EL (cell line): ENCODE data around the gene FGFR4.

Source experiments
- DNase-seq: peaks from one replicate; pipeline ENCODE4 v3.0.0-alpha.2; 2016

Gene FGFR4

DNA sequence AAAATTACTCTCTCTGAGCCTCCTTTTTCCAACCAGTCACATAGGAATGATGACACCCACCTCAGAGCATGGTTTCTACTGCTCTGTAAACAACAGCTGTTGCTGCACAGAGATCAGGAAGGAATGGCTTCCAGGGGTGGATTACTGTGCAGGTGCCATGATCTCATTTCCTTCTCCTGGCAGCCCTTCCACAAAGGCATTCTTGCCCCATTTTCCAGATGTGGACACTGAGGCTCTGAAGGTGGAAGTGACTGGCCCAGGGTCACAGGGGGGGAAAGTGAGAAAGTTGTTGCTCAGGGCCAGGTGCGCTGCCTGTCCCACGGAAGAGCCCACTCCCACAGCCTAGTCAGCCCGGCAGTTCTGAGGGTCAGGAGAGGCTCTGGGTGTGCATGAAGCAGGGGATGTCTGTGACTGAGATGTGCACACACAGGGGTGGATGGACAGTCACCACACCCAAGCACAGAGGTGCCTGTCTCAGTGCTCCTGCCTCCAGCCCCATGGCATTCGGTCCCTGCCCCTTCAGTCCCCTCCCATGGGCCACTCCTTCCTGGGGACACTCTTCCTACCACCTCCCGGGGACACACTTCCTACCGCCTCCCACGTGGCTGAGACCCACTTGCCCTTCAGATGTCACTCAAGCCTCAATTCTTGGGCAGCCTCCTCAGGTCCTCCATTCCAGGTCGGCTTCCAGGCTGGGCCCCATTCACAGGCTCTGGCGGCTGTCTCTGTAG lies 17.0 kb downstream of the FGFR4 start:
- no peak for DNase-seq

DNA sequence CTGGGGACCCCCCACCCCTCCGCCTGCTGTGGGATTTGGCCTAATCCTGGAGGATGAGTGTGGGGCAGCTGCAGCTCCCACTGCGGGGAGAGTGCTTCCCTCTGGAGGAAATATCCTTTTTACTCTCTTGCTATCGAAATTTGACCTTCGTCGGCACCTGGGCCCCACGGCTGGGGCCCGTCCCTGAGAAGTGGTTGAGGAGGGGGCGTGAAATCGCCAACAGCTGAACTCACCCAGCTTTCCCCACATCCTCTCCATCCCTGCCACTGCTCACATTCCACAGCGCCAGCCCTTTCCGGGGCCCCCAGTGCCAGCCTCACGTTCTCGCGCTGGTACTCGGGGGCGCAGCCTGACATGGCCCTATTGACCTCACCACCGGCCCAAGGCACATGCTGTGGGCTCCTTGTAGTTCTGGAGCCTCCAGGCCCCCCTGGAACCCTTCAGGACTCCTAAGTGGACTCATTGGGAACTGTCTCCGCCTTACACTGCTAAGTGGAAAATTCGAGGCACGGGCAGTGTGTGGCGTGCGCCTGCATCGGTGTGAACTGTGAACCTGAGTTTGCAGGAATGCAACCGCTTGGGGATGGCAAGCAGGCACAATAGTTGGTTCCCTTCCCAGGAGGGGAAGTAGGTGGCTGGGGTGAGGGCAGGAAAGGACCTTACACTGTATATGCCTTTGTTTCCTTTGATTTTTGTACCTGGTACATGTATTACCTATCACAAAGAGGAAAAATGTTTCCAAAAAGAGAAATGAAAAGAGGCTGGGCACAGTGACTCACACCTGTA lies 19.2 kb downstream of the FGFR4 start:
- DNase-seq = no peak

DNA sequence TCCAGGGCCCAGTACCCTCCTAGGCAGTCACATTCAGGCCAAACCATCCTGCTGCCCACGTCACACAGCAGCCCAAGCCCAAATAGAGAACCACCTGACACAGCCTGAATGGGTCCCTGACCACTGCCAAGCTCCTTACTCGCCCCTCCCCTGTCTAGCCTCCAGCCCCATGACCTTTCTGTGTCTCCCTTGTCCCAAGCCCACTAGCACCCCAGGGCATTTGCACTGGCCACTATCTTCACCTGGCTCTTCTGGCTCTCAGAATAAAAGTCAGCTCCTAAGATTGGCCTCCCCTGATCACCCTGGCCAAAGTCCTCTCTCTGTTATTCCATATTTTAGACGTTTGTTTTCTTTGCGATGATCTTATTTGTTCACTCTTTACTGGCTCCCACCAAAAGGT lies 20.4 kb downstream of the FGFR4 start:
- DNase-seq = no peak

DNA sequence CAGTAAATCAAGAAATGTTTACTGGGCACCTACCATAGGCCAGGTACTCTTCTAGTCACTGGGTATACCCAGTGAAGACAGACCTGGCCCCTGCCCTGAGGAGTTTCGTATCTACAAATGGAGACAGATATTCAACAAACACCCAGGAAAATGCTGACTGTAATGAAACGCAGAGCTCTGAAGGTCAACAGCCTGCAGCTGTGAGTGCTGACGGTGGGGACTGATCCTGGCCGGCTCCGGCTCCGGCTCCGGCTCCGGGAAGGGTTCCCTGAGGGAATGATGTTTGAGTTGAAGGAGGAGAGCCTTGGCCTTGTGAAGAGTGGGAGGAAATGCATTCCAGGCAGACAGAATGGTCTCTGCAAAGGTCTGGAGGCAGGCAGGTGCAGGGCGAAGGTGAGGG lies 23.1 kb downstream of the FGFR4 start:
- no peak for DNase-seq

DNA sequence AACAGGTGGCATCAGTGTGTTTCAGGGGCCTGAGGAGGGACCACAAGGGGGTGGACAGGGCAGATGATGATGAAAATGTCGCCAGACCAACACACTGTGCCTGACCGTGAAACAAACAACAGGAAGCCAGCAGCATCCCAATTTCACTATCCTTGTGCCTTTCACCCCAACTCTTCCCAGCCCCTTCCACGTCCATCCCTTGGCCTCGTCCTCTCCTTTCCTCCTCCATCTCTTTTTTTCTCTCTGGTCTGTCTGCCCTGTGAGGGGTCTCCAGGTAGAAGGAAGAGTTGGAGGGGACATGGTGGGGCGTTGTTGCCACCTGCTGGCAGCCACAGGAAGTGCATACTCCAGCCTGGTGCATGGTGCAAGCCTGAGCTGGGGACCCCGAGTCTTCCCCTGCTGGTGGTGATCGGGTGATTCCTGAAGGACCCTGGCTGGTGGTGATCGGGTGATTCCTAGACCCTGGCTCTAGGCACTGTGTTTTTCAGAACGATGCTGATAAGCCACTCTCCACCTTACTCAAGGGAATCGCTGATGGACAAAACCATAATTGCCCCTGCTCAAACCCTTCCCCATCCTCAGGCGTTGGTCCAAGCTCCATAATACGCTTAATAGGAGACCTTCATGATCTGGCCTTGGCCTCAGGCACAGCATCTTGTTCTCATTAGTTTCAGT lies 25.1 kb downstream of the FGFR4 start:
- peak; percentile 54 for DNase-seq

DNA sequence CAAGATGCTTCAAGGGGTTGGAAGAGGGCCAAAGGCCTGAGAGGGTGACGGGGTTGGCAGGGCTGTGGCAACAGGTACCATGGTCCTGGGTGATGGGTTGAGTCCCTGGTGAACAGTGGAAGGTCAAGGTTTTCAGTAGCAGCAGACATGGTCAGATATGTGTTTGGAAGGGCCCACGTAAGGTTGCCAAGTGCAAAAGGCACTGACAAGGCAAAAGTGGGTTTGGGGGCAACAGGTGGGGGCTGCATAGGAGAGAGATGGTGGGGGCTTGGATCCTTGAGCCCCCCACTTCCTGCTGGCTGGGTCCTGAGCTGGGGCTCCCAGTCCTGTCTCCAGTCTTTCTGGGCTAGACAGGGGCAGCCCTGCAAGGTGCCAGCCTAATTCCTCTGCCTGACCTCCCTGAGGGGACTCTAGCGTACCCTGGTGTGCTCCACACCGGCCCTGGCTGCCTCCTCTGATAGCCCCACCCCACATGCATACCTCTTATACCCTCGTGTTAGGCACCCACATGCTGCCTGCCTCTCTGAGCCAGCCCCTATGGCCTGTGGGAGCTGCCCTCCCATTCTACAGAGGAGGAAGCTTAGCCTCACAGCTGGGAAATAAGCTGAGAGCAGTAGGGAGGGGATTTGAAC lies 26.0 kb downstream of the FGFR4 start:
- DNase-seq = no peak

DNA sequence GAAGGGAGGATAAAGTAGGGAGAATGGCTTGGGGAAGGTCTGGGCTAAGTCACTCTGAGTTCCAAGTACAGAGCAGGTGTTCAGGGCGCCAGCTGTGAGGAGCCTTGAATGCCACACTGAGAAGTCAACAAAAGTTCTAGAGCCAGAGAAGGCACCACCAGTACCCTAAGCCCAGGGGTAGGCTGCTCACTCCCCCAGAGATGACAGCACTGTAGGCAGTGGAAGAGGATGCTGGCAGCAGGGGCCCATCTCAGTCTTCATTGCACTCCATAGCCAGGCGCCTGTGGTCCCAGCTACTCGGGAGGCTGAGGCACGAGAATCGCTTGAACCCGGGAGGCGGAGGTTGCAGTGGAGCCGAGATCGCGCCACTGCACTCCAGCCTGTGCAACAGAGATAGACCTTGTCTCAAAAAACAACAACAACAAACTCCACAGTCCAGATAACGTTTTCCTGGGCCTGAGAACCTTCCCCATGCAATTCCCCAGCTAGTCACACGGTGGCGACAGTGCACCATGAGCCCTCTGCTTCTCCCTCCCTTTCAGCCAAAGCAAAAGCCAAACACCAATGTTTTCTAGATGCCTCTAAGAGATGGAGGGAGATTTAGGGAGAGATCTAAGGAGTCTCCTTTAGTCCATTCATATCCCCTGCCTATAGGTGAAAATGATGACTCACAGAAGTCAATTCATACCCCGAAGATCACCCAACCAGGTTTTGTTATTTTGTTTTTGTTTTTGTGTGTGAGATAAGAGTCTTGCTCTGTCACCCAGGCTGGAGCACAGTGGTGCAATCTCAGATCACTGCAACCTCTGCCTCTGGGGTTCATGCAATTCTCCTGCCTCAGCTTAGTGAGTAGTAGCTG lies 27.1 kb downstream of the FGFR4 start:
- DNase-seq = peak; percentile 76

DNA sequence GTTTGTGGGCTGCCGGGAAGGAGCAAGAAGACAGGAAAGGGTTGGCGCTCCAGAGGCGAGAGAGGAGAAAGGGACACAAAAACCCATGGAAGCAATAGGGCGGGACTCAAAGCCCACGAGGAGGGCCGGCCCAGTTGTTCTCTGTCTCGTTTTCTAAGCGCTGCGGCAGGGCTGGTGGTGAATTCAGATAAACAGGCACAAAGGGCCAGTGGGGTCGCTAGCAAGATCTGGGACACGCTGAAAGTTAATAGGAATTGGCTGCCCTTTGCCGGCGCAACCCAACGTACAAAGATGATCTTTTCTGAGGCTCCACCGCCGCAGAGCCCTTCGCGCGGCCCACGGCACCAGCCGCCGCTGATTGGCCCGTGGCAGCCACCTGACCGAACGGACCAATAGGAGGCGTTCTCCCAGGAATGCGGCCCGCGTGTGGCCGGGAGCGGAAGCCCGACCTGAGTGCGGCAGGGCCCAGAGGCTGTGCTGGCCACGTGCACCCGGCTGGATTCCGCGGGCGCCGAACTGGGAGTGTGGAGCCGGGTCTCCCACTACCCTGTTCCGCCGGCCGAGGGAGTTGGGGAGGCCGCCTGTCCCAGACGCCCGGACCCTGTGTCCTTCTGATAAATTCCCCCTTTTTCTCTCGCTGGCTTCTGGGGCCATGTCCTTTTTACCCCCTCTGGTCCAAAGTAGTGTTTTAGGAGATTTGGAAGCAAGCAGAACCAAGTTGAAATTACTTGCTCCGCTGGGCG lies 30.1 kb downstream of the FGFR4 start:
- DNase-seq = peak; percentile 53

DNA sequence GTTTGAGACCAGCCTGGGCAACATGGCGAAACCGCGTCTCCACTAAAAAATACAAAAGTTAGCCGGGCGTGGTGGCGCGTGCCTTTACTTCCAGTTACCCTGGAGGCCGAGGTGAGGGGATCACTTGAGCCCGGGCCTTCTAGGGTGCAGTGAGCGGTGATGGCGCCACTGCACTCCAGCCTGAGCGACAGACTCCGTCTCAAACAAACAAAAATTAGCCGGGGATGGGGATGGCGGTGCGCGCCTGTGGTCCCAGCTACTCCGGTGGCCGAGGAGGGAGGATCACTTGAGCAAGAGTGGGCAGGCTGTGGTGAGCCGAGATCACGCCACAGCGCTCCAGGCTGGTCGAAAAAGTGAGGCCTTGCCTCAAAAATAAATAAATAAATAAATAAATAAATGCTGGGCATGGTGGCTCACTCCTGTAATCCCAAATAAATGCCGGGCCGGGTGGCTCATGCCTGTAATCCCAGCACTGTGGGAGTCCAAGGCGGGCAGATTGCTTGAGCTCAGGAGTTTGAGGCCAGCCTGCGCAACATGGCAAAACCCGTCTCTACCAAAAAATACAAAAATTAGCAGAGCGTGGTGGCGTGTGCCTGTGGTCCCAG lies 30.8 kb downstream of the FGFR4 start:
- DNase-seq = no peak

DNA sequence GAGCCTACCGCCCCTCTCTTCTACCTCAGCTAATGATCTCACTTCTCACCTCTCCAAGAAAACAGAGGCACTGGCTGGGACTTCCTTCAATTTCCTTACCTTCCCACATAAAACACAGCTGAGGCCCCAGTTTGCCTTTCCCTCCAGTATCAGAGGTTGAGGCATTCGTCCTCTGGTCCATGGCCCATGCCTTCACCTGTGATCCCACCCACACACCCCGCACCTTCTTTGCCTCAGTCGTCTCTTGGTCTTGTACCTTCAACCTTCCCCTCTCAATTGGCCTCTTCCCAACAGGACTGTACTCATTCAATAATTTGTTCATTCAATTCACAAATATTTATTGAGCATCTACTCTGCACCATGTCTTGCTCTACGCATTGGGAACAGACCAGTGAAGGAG lies 35.9 kb downstream of the FGFR4 start:
- no peak for DNase-seq

DNA sequence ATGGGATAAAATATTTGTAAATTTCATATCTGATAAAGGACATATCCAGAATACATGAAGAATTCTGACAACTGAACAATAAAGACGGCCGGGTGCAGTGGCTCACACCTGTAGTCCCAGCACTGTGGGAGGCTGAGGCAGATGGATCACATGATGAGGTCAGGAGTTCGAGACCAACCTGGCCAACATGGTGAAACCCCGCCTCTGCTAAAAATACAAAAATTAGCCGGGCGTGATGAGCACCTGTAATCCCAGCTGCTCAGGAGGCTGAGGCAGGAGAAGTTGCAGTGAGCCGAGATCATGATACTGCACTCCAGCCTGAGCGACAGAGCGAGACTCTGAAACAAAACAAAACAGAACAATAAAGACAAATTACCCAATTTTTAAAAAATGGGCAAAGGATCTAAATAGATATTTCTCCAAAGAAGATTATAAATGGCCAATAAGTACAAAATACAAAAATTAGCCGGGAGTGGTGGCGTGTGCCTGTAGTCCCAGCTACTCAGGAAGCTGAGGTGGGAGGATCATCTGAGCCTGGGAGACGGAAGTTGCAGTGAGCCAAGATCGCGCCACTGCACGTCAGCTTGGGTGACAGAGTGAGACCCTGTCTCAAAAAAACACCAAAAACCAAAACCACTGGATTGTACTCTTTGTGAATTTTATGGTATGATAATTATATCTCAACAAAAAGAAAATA lies 37.2 kb downstream of the FGFR4 start:
- no peak for DNase-seq

DNA sequence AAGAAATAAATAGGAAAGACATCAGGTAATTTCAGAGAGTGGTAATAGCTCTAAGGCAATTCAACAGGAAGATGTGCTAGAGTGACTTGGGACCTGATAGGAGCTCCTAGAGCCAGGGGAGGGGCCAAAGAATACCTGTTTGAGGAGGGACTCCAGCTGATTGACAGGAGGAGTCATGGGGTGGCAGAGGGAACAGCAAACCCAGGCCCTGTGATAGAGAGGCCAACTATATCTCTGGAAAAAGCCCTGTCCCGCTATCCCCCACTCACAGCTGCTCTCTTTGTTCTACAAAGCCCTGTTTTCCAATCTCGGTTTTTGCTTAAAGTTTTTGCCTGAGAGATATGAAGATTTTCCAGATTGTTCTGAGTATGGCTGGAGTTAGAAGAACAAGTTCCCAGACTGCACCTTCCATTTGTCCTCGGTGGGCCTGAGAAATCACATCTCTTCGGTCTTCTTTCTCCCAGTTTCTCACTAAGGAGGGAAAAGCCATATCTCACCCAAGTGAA lies 37.8 kb downstream of the FGFR4 start:
- DNase-seq = no peak

DNA sequence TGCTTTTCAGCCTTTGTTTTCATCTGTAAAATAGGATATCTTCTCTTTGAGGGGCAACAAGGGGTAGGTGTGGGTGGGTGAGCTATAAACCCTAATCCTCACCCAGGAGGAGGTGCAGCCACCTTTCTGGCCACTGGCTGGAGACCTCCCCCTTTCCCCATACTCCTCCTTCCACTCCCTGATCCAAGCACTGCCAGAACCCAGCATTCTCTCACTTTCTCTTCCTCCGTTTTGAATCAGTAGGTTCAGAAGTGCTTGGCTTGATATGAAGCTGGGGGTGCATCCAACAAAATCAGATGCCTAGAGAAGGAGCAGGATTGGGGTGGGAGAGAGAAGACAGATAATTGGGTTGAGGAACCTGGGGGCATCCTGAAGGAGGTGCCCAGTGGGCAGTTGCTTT lies 40.1 kb downstream of the FGFR4 start:
- no peak for DNase-seq

DNA sequence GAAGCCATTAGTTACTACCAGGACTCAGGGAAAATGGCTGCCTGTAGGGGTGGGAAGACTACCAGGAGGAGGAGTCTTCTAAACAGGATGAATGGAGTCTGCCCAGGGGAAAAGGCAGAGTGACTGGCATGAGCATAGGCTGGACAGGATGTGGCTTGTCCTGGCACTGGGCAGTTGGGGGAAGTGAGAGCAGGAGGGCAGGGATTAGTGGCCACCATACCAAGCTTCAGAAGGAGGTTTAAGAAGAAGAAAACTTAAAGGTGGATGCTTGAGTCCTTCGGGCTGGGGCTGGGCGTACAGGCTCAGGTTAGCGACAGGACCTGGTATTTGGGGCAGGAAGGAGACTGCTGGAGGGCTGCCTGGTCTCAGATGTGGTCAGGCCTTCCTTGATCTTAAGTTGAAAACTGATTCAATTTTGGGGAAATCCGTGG lies 41.9 kb downstream of the FGFR4 start:
- DNase-seq = peak; percentile 55

DNA sequence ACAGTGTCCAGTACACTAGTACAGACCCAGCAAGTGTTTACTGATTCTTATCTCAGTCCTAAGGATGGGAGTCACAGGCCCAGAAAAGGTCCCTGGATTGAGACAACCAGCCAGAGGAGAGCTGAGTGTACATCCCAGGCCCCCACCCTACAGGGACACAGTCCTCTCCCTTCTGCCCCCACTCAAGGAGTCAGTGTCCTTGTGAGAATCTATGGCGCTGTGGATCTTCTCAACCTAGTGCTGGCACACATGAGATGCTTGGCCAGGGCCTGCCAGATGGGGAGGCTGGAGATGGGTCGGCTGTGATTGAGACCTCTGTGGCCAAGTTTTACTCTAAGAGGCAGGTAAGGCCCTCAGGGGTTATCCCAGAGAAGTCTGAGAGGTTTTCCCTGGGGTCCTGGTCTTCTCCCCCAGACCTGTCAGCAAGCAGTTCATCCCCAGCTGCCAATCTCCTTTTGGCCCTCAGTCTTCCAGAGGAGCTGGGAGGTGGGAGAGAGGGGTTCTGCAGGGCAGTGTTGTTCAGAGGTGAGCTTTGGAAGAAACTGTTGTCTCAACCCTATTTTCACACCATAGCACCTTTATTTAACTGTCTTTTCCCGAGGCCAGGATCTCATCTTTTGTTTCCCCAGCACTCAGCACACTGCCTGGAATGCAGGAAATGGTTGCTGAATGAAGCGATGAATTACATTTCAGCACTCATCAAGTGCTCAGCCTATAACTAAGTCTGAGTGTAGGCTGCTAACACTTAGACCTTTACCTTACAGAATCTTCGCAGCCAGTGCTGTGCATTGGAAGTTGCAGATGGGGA lies 43.7 kb downstream of the FGFR4 start:
- DNase-seq = peak; percentile 53

DNA sequence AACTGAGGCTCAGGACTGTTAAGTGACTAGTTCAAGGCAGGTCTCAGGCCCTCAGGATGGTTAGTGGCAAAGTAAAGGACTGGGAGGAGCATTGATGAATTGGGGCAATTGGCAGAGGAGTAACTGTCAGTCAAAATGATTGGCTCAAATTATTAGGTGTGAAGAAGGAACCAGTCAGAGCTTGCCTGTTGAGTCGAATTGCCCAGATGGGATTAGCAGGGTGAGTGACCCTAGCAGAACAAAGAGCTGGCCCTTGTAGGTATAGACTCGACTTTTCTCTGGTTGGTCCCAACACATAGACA lies 44.3 kb downstream of the FGFR4 start:
- no peak for DNase-seq

DNA sequence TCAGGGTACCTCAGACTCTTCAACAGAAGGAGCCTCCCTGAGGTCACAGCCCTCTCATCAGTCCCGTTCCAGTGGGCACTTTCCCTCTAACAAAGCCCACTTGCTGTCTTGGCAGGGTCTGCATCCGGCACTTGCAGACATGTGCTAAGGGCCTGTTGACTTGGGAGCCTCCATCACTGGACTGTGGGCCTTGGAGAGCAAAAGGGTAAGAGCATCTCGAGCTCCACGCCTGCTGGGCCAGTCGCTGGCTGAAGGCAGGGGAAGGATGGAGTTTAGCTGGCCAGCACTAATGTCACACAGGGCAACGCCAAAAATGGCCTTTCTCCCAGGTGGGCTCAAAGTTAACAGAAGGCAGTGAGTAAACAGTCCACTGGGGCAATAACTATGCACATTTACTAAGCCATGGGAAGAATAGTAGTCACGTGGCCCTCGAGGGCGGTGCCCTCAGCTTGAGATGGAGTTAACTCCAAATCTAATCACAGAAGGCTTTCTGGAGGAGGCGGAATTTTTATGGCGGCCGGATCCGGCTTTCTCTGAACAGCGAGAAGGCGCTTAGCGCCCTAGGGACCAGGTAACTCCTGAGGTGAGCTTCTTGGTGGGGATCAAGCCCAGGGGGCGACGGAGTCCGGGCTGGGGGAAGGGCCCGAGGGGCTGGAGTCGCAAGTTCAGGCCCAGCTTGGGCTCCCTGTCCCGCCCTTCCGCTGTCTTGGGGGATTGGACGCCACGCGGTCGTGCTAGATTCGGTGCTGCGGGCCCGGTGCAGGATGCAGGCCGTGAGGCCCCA lies 44.8 kb downstream of the FGFR4 start:
- peak; percentile 15 for DNase-seq

DNA sequence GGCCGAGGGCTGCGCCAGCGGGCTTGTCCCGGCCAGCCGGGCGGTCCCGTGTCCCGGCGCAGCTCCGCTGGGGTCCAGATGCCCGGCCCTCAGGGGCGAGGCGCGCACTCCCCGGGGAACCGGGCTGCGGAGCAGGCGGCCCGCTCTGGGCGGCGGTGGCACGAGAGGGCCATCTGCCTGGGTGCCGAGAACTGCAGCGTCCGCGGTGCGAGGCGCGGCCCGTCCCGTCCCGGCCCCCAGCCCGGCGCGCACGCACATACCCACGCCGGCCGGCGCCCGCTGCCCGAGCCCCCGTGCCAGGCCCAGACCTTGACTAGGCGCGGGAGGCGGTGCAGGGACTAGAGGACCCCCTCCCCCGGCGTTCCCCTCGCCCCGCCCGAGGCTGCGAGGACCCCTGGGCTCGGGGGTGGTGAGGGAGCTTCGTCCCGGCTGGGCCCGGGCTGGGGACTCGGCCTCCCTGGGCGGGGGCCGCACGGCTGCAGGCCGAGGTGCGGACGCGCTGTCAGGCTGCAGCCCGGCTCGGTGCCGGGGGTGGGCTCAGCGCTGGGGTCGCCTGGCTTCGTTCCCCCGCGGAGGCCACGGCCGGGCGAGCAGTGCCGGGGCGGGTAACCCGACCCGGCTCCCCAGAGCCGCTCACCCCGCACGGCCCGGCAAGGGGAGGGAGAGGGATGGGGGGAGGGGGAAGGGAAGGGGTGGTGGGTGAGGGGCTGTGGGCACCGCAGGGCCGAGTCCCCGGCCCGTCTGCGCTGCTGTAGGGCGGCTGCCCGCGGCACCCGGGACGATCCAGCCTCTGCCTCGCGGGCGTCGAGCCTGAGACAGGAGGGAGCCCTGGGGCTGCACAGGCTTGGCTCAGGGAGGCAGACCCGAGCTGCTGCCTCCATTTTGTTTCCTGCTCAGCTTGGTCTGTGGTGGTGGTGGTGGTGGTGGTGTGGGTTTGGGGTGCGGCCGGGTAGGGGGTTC lies 45.7 kb downstream of the FGFR4 start:
- peak; percentile 10 for DNase-seq
